HepG2 (cell line): ENCODE data around the gene PRXL2B. TPM values are rescaled to one million over a fixed set of nuclear protein-coding genes. Genes with fewer than 3 reads are reported as not detected.
A peak's percentile ranks its signal among the peaks of the same experiment; 100 is the strongest.

ENCODE experiments used
- ETV5 ChIP-seq: IDR thresholded peaks from 2 replicates; pipeline ENCODE4 v1.6.1; 2018; ENCODE audit warnings: missing biosample characterization, missing genetic modification reagents, inconsistent platforms, borderline replicate concordance
- MAFK ChIP-seq, 2 experiments: IDR thresholded peaks in 1 of 2; conservative IDR thresholded peaks in 1 of 2; 2 replicates each; pipeline ENCODE4 v1.6.1; 2011; ENCODE audit warnings: improper control_type of control experiment in 2 of 2, low read length in 2 of 2
- MAX ChIP-seq: IDR thresholded peaks from 2 replicates; pipeline ENCODE4 v1.6.1; 2012; ENCODE audit warnings: inconsistent platforms
- MED1 ChIP-seq: sonication (generic); formaldehyde crosslinking; IDR thresholded peaks from 2 replicates; pipeline ENCODE4 v1.4.0; 2020; ENCODE audit warnings: missing genetic modification reagents
- NR2F6 ChIP-seq, 2 experiments: IDR thresholded peaks; 2 replicates each; pipeline ENCODE4 v1.6.1; 2016; ENCODE audit warnings: antibody characterized with exemption in 1 of 2, mild to moderate bottlenecking in 1 of 2
- ONECUT2 ChIP-seq: sonication (generic); formaldehyde crosslinking; IDR thresholded peaks from 2 replicates; pipeline ENCODE4 v1.4.0; 2020; ENCODE audit warnings: missing genetic modification reagents
- POLR2A ChIP-seq, 2 experiments: IDR thresholded peaks; 2 replicates each; pipeline ENCODE4 v1.6.1; 2011; ENCODE audit warnings: low read depth in 2 of 2, low read length in 2 of 2, mild to moderate bottlenecking in 1 of 2, moderate library complexity in 1 of 2; ENCODE audit not compliant: insufficient read depth in 1 of 2
- RXRB ChIP-seq: IDR thresholded peaks from 2 replicates; pipeline ENCODE4 v1.6.1; 2016; ENCODE audit warnings: borderline replicate concordance, missing genetic modification reagents, missing compliant biosample characterization
- SP2 ChIP-seq: sonication (generic); formaldehyde crosslinking; IDR thresholded peaks from 2 replicates; pipeline ENCODE4 v1.5.1; 2020; ENCODE audit warnings: mild to moderate bottlenecking, missing genetic modification reagents
- TEAD2 ChIP-seq: sonication (generic); formaldehyde crosslinking; IDR thresholded peaks from 2 replicates; pipeline ENCODE4 v1.9.0; 2021; ENCODE audit warnings: missing genetic modification reagents
- ZBTB1 ChIP-seq: sonication (generic); formaldehyde crosslinking; IDR thresholded peaks from 2 replicates; pipeline ENCODE4 v1.4.0; 2020; ENCODE audit warnings: missing genetic modification reagents, borderline replicate concordance
- ZNF17 ChIP-seq: sonication (generic); formaldehyde crosslinking; IDR thresholded peaks from 2 replicates; pipeline ENCODE4 v1.5.0; 2020; ENCODE audit warnings: mild to moderate bottlenecking, missing genetic modification reagents
- ZNF616 ChIP-seq: sonication (generic); formaldehyde crosslinking; IDR thresholded peaks from 2 replicates; pipeline ENCODE4 v1.5.0; 2020; ENCODE audit warnings: low read depth, mild to moderate bottlenecking, missing genetic modification reagents
- ZNF709 ChIP-seq: sonication (generic); formaldehyde crosslinking; IDR thresholded peaks from 2 replicates; pipeline ENCODE4 v1.5.0; 2020; ENCODE audit warnings: mild to moderate bottlenecking, missing genetic modification reagents
- ZNF788 ChIP-seq: sonication (generic); formaldehyde crosslinking; IDR thresholded peaks from 2 replicates; pipeline ENCODE4 v1.5.0; 2020; ENCODE audit warnings: mild to moderate bottlenecking, missing genetic modification reagents, borderline replicate concordance
- polyA plus RNA-seq, 8 experiments: library from polyadenylated mRNA; depleted of rRNA in 3 of 8; stranded (reverse) in 7 of 8; unstranded in 1 of 8; fragments of >200 nt; fragmentation: Illumina TruSeq in 4 of 8; extraction: Trizol in 4 of 8; gene quantifications; 2 replicates each; pipeline versions ENCODE4 v1.2.1 to v1.2.3, GENCODE V29; 2011 to 2016; ENCODE audit warnings: low read depth in 4 of 8, missing spikeins in 1 of 8, mixed read lengths in 1 of 8; ENCODE audit not compliant: insufficient read depth in 1 of 8
- total RNA-seq, 5 experiments: library from RNA; depleted of rRNA; stranded (reverse); fragments of >200 nt; fragmentation: Illumina TruSeq; extraction: Trizol; gene quantifications; 2 replicates each; pipeline ENCODE4 v1.2.3, GENCODE V29; 2016; ENCODE audit warnings: low read depth in 1 of 5
- TF ChIP-seq, protein P1 (sequence below): sonication (generic); formaldehyde crosslinking; conservative IDR thresholded peaks from 2 replicates; pipeline ENCODE4 v1.4.0; 2020; ENCODE audit warnings: missing genetic modification reagents
- TF ChIP-seq, protein P2 (sequence below): sonication (generic); formaldehyde crosslinking; IDR thresholded peaks from 2 replicates; pipeline ENCODE4 v1.5.0; 2020; ENCODE audit warnings: mild to moderate bottlenecking, missing genetic modification reagents
- TF ChIP-seq, protein P3 (sequence below): sonication (generic); formaldehyde crosslinking; IDR thresholded peaks from 2 replicates; pipeline ENCODE4 v1.4.0; 2020; ENCODE audit warnings: missing genetic modification reagents, borderline replicate concordance

Gene PRXL2B
- total and polyA plus RNA-seq, 2 of the 13 experiments (the other 11 are each of a cell fraction or from before 2014, with no cell fraction given): 16.8 to 22.1 TPM

DNA sequence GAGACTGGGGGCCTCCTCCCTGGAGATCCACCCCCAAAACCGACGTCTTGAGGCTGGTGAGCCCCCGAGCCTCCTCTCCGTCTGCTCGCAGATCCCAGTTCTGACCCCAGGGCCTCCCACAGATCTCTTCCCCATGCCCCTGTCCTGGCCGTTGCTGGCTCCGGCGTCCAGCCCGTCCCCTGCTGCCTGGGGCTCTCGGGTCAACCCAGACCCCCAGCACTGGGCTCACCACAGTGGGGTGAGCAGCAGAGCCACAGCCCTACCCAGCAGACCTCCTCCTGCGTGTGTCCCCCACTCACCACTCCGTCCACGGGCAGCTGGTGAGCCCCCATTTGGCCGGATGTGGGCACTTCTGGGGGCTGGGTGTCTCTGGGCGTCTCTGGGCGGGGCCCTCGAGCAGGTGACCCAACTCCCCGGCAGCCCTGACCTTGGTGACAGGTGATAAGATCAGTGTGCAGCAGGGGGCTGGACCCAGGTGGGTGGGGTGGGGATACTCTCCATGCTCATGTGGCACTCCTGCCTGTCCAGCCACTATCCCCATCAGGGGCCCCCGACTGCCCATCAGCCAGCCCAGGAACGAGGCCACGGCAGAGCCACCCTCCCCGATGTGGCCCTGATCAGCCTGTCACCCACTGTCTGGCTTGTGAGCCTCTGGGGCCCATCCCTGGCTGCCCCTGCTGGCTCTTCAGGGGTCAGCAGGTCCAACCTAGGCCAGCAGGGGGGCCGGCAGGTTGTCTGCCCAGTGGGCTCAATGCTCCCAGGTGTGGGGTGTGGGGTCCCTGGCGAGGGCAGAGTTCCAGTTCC is 29.7 kb upstream of the PRXL2B start (continued):
- TF ChIP-seq MAX (peak; percentile 23; the same call in 1 of the 2 replicates), MAFK (conservative IDR thresholded peaks at IDR 0.05 in 1 of 2, IDR thresholded peaks at IDR 0.05 in 1 of 2; ENCODE audit: low read length in 2 of 2) (no peak), ZBTB1 (CRISPR knock-in tag) (no peak), SP2 (CRISPR knock-in tag) (no peak; the same call in 1 of the 2 replicates), ZNF709 (CRISPR knock-in tag) (no peak), POLR2A (IDR thresholded peaks at IDR 0.05; ENCODE audit: insufficient read depth in 1 of 2, low read depth in 2 of 2, low read length in 2 of 2) (no peak), ZNF17 (CRISPR knock-in tag) (no peak), ZNF616 (CRISPR knock-in tag) (0 out of 2 replicates have a peak, but pooled peaks have one; percentile 21), NR2F6 (IDR thresholded peaks at IDR 0.05) (peak; percentile 48), NR2F6 (CRISPR knock-in tag; IDR thresholded peaks at IDR 0.05) (peak; percentile 49; the same call in 1 of the 2 replicates), RXRB (CRISPR knock-in tag) (no peak; the same call in 1 of the 2 replicates), ETV5 (CRISPR knock-in tag) (peak; percentile 76), ONECUT2 (CRISPR knock-in tag) (no peak), MED1 (CRISPR knock-in tag) (peak; percentile 54; the same call in 1 of the 2 replicates), ZNF788 (CRISPR knock-in tag) (no peak; the same call in 1 of the 2 replicates), TEAD2 (no peak)
- TF ChIP-seq, protein P1, sequence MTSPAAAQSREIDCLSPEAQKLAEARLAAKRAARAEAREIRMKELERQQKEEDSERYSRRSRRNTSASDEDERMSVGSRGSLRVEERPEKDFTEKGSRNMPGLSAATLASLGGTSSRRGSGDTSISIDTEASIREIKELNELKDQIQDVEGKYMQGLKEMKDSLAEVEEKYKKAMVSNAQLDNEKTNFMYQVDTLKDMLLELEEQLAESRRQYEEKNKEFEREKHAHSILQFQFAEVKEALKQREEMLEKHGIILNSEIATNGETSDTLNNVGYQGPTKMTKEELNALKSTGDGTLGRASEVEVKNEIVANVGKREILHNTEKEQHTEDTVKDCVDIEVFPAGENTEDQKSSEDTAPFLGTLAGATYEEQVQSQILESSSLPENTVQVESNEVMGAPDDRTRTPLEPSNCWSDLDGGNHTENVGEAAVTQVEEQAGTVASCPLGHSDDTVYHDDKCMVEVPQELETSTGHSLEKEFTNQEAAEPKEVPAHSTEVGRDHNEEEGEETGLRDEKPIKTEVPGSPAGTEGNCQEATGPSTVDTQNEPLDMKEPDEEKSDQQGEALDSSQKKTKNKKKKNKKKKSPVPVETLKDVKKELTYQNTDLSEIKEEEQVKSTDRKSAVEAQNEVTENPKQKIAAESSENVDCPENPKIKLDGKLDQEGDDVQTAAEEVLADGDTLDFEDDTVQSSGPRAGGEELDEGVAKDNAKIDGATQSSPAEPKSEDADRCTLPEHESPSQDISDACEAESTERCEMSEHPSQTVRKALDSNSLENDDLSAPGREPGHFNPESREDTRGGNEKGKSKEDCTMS (CRISPR knock-in tag): no peak
- TF ChIP-seq, protein P2, sequence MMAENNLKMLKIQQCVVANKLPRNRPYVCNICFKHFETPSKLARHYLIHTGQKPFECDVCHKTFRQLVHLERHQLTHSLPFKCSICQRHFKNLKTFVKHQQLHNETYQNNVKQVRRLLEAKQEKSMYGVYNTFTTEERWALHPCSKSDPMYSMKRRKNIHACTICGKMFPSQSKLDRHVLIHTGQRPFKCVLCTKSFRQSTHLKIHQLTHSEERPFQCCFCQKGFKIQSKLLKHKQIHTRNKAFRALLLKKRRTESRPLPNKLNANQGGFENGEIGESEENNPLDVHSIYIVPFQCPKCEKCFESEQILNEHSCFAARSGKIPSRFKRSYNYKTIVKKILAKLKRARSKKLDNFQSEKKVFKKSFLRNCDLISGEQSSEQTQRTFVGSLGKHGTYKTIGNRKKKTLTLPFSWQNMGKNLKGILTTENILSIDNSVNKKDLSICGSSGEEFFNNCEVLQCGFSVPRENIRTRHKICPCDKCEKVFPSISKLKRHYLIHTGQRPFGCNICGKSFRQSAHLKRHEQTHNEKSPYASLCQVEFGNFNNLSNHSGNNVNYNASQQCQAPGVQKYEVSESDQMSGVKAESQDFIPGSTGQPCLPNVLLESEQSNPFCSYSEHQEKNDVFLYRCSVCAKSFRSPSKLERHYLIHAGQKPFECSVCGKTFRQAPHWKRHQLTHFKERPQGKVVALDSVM: no peak; the same call in 1 of the 2 replicates
- TF ChIP-seq, protein P3, sequence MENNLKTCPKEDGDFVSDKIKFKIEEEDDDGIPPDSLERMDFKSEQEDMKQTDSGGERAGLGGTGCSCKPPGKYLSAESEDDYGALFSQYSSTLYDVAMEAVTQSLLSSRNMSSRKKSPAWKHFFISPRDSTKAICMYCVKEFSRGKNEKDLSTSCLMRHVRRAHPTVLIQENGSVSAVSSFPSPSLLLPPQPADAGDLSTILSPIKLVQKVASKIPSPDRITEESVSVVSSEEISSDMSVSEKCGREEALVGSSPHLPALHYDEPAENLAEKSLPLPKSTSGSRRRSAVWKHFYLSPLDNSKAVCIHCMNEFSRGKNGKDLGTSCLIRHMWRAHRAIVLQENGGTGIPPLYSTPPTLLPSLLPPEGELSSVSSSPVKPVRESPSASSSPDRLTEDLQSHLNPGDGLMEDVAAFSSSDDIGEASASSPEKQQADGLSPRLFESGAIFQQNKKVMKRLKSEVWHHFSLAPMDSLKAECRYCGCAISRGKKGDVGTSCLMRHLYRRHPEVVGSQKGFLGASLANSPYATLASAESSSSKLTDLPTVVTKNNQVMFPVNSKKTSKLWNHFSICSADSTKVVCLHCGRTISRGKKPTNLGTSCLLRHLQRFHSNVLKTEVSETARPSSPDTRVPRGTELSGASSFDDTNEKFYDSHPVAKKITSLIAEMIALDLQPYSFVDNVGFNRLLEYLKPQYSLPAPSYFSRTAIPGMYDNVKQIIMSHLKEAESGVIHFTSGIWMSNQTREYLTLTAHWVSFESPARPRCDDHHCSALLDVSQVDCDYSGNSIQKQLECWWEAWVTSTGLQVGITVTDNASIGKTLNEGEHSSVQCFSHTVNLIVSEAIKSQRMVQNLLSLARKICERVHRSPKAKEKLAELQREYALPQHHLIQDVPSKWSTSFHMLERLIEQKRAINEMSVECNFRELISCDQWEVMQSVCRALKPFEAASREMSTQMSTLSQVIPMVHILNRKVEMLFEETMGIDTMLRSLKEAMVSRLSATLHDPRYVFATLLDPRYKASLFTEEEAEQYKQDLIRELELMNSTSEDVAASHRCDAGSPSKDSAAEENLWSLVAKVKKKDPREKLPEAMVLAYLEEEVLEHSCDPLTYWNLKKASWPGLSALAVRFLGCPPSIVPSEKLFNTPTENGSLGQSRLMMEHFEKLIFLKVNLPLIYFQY (CRISPR knock-in tag): no peak
